GM12873 (cell line): ENCODE data around the gene AIF1L.

ENCODE experiments used
- TF ChIP-seq, protein P1 (sequence below): IDR thresholded peaks from 2 replicates; pipeline ENCODE4 v1.5.1; 2012; ENCODE audit warnings: low read depth, mild to moderate bottlenecking, moderate library complexity, low read length, control low read depth; ENCODE audit not compliant: insufficient read depth; ENCODE audit errors: missing control alignments

AIF1L gene

DNA sequence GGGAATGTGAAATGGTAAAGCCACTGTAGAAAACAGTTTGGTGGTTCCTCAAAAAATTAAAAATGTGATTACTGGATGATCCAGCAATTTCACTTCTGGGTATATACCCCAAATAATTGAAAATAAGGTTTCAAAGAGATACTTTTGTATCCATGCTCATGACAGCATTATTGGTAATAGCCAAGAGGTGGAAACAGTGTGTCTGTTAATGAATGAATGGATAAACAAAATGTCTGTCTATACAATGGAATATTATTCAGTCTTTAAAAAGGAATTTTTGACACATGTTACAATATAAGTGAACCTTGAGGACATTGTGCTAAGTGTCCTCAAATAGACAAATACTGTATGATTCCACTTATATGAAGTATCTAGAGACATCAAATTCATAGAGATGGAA lies 69.2 kb downstream of the AIF1L start:
- TF ChIP-seq, protein P1, sequence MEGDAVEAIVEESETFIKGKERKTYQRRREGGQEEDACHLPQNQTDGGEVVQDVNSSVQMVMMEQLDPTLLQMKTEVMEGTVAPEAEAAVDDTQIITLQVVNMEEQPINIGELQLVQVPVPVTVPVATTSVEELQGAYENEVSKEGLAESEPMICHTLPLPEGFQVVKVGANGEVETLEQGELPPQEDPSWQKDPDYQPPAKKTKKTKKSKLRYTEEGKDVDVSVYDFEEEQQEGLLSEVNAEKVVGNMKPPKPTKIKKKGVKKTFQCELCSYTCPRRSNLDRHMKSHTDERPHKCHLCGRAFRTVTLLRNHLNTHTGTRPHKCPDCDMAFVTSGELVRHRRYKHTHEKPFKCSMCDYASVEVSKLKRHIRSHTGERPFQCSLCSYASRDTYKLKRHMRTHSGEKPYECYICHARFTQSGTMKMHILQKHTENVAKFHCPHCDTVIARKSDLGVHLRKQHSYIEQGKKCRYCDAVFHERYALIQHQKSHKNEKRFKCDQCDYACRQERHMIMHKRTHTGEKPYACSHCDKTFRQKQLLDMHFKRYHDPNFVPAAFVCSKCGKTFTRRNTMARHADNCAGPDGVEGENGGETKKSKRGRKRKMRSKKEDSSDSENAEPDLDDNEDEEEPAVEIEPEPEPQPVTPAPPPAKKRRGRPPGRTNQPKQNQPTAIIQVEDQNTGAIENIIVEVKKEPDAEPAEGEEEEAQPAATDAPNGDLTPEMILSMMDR, result no peak

DNA sequence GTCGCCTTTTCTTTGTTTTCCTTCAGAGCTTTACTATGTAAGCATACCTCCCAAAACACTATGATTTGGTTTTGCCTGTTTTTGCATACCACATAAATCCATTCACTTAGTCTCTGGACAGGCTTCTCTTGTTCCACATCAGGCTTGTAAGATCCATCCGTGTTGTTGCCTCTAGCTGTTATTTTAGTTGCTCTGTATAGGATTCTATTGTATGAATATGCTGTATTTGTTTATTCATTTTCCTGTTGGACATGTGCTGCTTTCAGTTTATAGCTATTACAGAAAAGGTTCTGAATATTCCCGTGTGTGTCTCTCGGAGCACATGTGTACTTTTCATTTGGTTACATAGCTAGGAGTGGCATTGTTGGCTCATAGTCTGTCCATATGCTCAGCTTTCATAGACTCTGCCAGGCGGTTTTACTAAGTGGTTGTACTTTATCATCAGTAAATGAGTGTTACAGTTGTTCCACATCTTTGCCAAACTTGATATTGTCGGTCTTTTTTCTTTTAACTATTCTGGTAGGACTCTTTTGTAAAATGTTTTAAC lies 70.9 kb downstream of the AIF1L start:
- TF ChIP-seq, protein P1, result no peak

DNA sequence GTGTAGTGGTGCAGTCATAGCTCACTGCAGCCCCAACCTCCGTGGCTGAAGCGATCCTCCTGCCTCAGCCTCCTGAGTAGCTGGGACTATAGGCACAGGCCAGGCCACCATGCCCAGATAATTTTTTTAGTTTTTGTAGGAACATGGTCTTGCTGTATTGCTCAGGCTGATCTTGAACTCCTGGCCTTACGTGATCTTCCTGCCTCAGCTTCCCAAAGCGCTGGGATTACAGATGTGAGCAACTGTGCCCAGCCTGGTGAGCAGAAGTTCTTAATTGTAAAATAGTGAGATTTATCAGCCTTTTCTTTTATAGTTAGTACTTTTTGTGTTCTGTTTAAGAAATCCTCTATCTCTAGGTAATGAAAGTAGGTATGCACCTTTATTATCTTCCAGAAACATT lies 71.6 kb downstream of the AIF1L start:
- TF ChIP-seq, protein P1, result no peak

DNA sequence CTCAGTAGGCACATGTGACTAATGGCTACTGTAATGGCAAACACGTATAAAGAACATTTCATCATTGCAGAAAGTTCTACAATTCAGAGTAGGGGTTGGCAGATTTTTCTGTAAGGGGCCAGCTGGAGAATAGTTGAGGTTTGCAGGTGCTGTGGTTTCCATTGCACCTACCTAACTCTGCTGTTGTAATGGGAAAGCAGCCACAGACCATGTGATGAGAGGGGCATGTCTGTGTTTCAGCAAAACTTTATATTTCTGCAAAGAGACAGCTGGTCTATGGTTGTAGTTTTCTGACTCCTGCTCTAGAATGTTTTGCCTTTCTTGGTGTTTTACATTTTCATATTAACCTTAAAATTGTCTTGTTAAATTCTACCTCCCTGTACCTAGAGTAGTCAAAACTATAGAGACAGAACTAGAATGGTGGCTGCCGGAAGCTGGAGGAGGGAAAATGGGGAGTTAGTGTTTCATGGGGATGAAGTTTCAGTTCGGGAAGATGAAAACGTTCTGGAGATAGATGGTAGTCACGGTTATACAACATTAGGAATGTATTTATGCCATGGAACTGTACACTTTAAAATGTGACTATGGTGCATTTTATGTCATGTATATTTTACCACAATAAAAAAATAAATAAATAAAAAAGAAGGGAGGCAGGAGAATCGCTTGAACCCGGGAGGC lies 73.4 kb downstream of the AIF1L start:
- TF ChIP-seq, protein P1, result no peak
